Large intestine (tissue), 3 donors: ENCODE measurements around the gene ZNF407. TPM values are rescaled to one million over a fixed set of nuclear protein-coding genes. Genes with fewer than 3 reads are reported as not detected.

Experiments used
- DNase-seq, 2 donors: peaks; one replicate each; pipeline versions ENCODE4 v3.0.0 to v3.0.0-alpha.2; 2013
- H3K27ac ChIP-seq: one replicate; pipeline ENCODE4 v1.5.1; 2013; ENCODE audit warnings: low read length
- H3K27me3 ChIP-seq: 2 replicates; pipeline ENCODE4 v1.6.1; 2013; ENCODE audit warnings: low read length; ENCODE audit not compliant: control insufficient read depth, insufficient read depth
- H3K36me3 ChIP-seq: 2 replicates; pipeline ENCODE4 v1.6.1; 2013; ENCODE audit warnings: low read length; ENCODE audit not compliant: control insufficient read depth, insufficient read depth
- H3K4me1 ChIP-seq: one replicate; pipeline ENCODE4 v1.6.1; 2013; ENCODE audit warnings: low read length; ENCODE audit not compliant: control insufficient read depth, insufficient read depth
- H3K4me3 ChIP-seq: one replicate; pipeline ENCODE4 v1.5.1; 2013; ENCODE audit warnings: low read length
- H3K9me3 ChIP-seq: one replicate; pipeline ENCODE4 v1.6.1; 2013; ENCODE audit warnings: mild to moderate bottlenecking, low read depth, low read length, moderate library complexity; ENCODE audit not compliant: control insufficient read depth
- WGBS: methylation state at CpG from one replicate; pipeline ENCODE4 v1.1.5; 2013; ENCODE audit warnings: low lambda C conversion rate; ENCODE audit not compliant: insufficient coverage; 5-methylcytosine and 5-hydroxymethylcytosine counted together
- polyA plus RNA-seq: library from polyadenylated mRNA; unstranded; fragments of 120-200 nt; gene quantifications from one replicate; pipeline ENCODE4 v1.2.1, GENCODE V29; 2013

The ZNF407 gene
- polyA plus RNA-seq, 1 donor = 6.6 TPM

DNA sequence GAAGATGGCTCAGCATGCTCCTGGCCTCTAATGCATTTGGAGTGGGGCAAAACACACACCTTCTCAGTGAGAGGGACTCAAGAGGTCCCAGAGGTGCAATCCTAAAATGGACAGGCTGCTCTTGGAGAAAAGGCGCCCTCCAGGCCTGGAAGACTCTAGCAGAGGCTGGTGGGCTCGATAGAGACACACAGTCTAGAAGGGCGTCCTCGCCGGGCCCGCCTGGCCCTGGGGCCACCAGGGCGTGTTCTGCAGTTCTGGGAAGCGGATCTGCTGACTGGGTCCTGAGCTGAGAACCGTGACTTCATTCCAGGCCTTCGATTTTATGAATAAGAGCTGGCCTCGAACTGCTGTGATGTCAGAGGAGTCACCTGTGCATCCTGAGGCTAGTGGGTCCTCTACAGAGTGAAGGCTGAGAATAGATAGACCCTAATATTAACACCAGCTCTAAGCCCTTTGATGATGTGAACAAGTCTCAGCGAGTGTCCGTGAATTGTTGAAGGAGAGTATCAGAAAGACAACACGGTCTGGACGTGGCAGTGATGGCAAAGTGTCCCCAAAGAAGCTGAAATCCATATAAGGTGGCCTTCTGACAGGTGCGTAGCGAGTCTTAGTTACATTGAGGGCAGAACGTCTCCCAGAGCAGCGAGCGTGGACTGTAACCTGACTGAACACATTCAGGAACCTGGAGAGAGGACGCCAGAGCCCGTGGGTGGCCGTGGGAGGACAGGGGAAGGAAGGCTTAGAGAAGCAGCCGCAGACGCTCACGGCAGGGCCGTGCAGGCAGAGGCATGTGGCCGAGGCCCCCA is 474.4 kb downstream of the ZNF407 start:
- H3K4me3 ChIP-seq = no peak overlapping the region
- H3K4me1 ChIP-seq = no peaks in the 10 kb centered on the region
- H3K36me3 ChIP-seq = no peaks in the 10 kb centered on the region
- DNase-seq = no peak
- no CpG with 5 or more reads among the region's 28 CpGs for WGBS
- H3K27me3 ChIP-seq = no peaks in the 10 kb centered on the region
- no peak overlapping the region for H3K27ac ChIP-seq
- peaks cover 8% of the 10 kb centered on the region for H3K9me3 ChIP-seq

DNA sequence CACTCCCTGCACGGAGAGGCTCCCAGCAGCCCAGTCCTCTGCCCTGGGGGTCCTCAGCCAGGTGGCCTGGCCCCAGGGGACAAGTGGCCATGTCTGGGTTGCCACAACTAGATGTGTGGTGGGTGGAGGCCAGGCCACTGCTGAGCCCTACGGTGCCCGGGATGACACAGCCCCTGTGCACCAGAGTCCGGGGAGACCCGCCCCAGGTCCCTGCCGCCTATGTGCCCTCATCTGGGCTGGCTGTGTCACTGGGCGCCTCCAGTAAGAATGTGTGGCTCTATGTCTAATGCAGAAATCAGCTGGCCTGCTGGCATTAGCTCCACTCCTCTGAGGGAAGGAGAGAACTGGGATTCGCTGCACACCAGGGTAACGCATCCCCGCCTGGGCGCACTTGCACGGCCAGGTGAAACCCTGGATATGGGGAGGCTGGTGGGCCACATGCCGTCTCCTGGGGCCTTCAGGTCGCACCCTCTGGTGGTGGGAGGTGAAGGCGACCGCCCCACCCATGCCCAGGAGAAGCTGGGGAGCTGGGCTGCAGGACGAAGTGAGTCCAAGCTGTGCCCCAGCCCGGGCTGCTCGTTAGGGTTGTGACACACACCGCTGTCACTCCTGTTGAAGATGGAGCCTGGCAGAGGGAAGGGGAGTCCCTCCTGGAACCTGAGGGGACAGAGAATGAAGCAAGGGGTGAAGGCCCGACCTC is 475.2 kb downstream of the ZNF407 start:
- Histone ChIP-seq H3K27me3 (no peaks in the 10 kb centered on the region), H3K27ac (no peak overlapping the region), H3K4me3 (no peak overlapping the region), H3K4me1 (no peaks in the 10 kb centered on the region), H3K36me3 (no peaks in the 10 kb centered on the region), H3K9me3 (peaks cover 8% of the 10 kb centered on the region)
- no peak for DNase-seq
- no CpG with 5 or more reads among the region's 21 CpGs for WGBS

GRCh38 chr18:75073654-75074053 is 476.0 kb downstream of the ZNF407 start:
- DNase-seq = no peak
- no CpG with 5 or more reads among the region's 9 CpGs for WGBS
- Histone ChIP-seq H3K27me3 (no peaks in the 10 kb centered on the region), H3K36me3 (no peaks in the 10 kb centered on the region), H3K27ac (no peak overlapping the region), H3K4me3 (no peak overlapping the region), H3K4me1 (no peaks in the 10 kb centered on the region), H3K9me3 (peaks cover 8% of the 10 kb centered on the region)

DNA sequence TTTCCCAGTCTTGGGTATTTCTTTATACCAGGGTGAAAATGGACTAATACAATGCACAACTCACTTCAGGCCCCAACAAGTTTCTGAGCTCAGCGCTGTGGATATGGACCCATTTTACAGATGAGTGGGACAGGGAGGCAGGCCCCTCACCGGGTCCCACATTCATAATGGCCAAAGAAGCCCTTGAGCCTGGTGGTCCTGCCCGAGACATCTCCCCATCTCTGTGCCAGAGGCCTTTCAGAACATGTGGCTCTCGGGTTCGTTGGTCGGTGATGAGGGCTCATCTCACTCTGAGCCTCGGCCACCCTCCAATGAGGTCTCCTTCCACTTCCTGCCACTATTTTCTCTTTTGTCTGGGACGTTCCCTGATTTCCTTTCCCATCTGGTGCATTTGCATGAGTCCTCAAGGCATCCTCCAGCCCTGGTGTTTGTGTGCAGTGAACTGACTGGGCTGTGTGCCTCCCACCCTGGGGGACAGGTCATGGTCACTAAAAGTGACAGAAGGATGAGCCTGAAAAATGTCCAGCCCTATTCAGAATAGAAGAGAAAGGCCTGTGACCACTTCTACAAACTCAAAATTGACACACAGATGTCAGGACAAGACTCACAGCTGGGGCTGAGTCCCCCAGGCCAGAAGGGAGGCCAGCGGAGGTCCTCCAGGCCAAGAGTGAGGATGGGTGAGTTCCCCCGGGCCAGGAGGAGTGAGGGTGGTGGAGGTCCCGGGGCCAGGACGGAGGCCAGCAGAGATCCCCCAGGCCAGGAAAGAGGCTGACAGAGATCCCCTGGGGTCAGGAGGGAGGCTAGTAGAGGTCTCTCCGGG is 476.7 kb downstream of the ZNF407 start:
- Histone ChIP-seq H3K27me3 (no peaks in the 10 kb centered on the region), H3K4me3 (no peak overlapping the region), H3K4me1 (no peaks in the 10 kb centered on the region), H3K27ac (no peak overlapping the region), H3K36me3 (no peaks in the 10 kb centered on the region), H3K9me3 (peaks cover 3% of the 10 kb centered on the region)
- WGBS = no CpG with 5 or more reads among the region's 13 CpGs
- no peak for DNase-seq

DNA sequence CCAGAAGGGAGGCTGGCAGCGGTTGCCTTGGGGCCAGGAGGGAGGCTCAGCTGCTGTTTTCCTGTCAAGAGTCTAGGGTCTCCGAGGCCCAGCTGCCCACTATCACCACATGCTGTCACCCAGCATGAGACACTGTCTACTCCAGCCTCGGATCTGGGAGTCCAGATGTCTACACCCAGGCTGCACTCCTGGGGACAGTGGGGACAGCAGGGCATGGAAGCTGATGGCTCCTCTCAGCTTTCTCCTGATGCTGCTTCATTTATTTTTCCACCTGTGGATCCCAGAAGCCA is 477.3 kb downstream of the ZNF407 start:
- Histone ChIP-seq H3K36me3 (no peaks in the 10 kb centered on the region), H3K27ac (no peak overlapping the region), H3K27me3 (no peaks in the 10 kb centered on the region), H3K9me3 (peaks cover 3% of the 10 kb centered on the region), H3K4me3 (no peak overlapping the region), H3K4me1 (no peaks in the 10 kb centered on the region)
- no peak for DNase-seq
- no CpG with 5 or more reads among the region's 3 CpGs for WGBS

DNA sequence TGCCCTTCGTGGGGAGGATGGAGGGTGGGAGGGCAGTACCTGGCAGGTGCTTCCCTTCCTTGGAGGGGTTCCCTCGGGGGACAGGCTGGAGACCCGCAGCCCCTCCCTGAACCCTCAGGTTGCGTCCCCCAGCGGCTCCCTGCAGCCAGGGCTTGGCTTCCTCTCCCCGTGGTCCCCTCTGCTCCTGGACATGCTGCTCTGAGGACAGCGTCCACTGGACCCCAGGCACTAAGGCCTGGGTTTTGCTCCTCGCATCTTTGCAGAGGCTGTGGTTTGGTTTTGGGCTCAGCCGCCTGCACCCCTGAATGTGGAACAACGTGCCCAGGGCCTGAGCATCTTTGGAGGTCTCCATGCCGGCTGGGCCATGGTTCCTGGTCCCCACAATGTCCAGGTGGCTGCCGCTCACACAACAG is 477.8 kb downstream of the ZNF407 start:
- Histone ChIP-seq H3K36me3 (no peaks in the 10 kb centered on the region), H3K4me1 (no peaks in the 10 kb centered on the region), H3K9me3 (peaks cover 3% of the 10 kb centered on the region), H3K4me3 (no peak overlapping the region), H3K27ac (no peak overlapping the region), H3K27me3 (no peaks in the 10 kb centered on the region)
- DNase-seq = no peak
- no CpG with 5 or more reads among the region's 12 CpGs for WGBS

- peaks cover 3% of the 10 kb centered on the region for H3K9me3 ChIP-seq
- no peak for DNase-seq
- no peaks in the 10 kb centered on the region for H3K36me3 ChIP-seq
- H3K4me3 ChIP-seq = no peak overlapping the region
- no peaks in the 10 kb centered on the region for H3K4me1 ChIP-seq
- no CpG with 5 or more reads among the region's 5 CpGs for WGBS
- no peak overlapping the region for H3K27ac ChIP-seq
- H3K27me3 ChIP-seq = no peaks in the 10 kb centered on the region
Observed at GRCh38 chr18:75076286-75076685, 478.6 kb downstream of the ZNF407 start.

- WGBS = no CpG with 5 or more reads among the region's 8 CpGs
- Histone ChIP-seq H3K36me3 (no peaks in the 10 kb centered on the region), H3K27me3 (no peaks in the 10 kb centered on the region)
Observed at GRCh38 chr18:75081486-75081885, 483.8 kb downstream of the ZNF407 start.

GRCh38 chr18:75083131-75083530 is 485.5 kb downstream of the ZNF407 start:
- Histone ChIP-seq H3K27me3 (no peaks in the 10 kb centered on the region), H3K36me3 (no peaks in the 10 kb centered on the region), H3K4me3 (no peak overlapping the region), H3K9me3 (peaks cover 6% of the 10 kb centered on the region), H3K4me1 (no peaks in the 10 kb centered on the region), H3K27ac (no peak overlapping the region)
- no peak for DNase-seq
- no CpG with 5 or more reads among the region's 5 CpGs for WGBS

More at GRCh38 chr18:75081486-75081885, 483.8 kb downstream of the ZNF407 start:
- Histone ChIP-seq H3K27ac (no peak overlapping the region), H3K4me1 (no peaks in the 10 kb centered on the region), H3K9me3 (peaks cover 3% of the 10 kb centered on the region), H3K4me3 (no peak overlapping the region)
- DNase-seq = no peak

GRCh38 chr18:75083761-75084160 is 486.1 kb downstream of the ZNF407 start:
- Histone ChIP-seq H3K27me3 (no peaks in the 10 kb centered on the region), H3K36me3 (no peaks in the 10 kb centered on the region), H3K9me3 (peaks cover 8% of the 10 kb centered on the region), H3K4me1 (no peaks in the 10 kb centered on the region), H3K27ac (no peak overlapping the region), H3K4me3 (no peak overlapping the region)
- 100% methylated on average over 2 of the region's 9 CpGs for WGBS
- DNase-seq = no peak
